ENCODE data around the gene KLK4.
"Not testable (repeated sequence)": the region's sequence is repeated elsewhere in the genome, so short reads cannot be mapped to it uniquely, and the experiment has no call there.

Gene KLK4

DNA sequence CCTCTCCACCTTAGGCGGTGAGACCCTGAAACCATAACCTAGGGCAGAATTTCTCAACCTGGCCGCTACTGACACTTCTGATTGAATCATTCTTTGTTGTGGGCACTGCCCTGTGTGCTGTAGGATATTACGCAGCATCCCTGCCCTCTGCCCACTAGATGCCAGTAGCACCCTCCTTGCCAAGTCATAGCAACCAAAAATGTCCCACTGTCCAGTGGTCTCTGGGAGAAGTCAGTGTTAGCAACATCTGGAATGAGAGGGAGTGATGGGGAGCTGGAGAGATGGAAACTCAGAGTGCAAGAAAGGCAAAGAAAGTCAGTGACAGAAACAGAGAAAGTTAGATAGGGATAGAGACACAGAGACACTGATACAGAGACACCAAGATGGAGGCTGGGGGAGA, 13.6 kb downstream of the KLK4 start:
- H3K27me3 ChIP-seq (ENCODE audit: insufficient read depth, poor library complexity, severe bottlenecking) = peaks cover 3% of the 10 kb centered on the region
- no peak overlapping the region for H3K27ac ChIP-seq (replicated peaks)
- no peak overlapping the region for H3K4me3 ChIP-seq (replicated peaks; ENCODE audit: insufficient read depth, low read length)
- TF ChIP-seq, protein P1, sequence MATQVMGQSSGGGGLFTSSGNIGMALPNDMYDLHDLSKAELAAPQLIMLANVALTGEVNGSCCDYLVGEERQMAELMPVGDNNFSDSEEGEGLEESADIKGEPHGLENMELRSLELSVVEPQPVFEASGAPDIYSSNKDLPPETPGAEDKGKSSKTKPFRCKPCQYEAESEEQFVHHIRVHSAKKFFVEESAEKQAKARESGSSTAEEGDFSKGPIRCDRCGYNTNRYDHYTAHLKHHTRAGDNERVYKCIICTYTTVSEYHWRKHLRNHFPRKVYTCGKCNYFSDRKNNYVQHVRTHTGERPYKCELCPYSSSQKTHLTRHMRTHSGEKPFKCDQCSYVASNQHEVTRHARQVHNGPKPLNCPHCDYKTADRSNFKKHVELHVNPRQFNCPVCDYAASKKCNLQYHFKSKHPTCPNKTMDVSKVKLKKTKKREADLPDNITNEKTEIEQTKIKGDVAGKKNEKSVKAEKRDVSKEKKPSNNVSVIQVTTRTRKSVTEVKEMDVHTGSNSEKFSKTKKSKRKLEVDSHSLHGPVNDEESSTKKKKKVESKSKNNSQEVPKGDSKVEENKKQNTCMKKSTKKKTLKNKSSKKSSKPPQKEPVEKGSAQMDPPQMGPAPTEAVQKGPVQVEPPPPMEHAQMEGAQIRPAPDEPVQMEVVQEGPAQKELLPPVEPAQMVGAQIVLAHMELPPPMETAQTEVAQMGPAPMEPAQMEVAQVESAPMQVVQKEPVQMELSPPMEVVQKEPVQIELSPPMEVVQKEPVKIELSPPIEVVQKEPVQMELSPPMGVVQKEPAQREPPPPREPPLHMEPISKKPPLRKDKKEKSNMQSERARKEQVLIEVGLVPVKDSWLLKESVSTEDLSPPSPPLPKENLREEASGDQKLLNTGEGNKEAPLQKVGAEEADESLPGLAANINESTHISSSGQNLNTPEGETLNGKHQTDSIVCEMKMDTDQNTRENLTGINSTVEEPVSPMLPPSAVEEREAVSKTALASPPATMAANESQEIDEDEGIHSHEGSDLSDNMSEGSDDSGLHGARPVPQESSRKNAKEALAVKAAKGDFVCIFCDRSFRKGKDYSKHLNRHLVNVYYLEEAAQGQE (IDR thresholded peaks at IDR 0.05; ENCODE audit: insufficient replicate concordance, low read depth) = no peak
- TF ChIP-seq GABPA (IDR thresholded peaks at IDR 0.05; ENCODE audit: low read depth) (no peak), SPI1 (IDR thresholded peaks at IDR 0.05; ENCODE audit: borderline replicate concordance, low read depth) (no peak), POLR2AphosphoS5 (IDR thresholded peaks at IDR 0.05; ENCODE audit: low read depth) (no peak)
- TF ChIP-seq, protein P2, sequence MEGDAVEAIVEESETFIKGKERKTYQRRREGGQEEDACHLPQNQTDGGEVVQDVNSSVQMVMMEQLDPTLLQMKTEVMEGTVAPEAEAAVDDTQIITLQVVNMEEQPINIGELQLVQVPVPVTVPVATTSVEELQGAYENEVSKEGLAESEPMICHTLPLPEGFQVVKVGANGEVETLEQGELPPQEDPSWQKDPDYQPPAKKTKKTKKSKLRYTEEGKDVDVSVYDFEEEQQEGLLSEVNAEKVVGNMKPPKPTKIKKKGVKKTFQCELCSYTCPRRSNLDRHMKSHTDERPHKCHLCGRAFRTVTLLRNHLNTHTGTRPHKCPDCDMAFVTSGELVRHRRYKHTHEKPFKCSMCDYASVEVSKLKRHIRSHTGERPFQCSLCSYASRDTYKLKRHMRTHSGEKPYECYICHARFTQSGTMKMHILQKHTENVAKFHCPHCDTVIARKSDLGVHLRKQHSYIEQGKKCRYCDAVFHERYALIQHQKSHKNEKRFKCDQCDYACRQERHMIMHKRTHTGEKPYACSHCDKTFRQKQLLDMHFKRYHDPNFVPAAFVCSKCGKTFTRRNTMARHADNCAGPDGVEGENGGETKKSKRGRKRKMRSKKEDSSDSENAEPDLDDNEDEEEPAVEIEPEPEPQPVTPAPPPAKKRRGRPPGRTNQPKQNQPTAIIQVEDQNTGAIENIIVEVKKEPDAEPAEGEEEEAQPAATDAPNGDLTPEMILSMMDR (IDR thresholded peaks at IDR 0.05; ENCODE audit: insufficient read depth, low read length) = no peak
- DNase-seq (ENCODE audit: low read depth in 1 of 2, low spot score in 1 of 2) = no peak

DNA sequence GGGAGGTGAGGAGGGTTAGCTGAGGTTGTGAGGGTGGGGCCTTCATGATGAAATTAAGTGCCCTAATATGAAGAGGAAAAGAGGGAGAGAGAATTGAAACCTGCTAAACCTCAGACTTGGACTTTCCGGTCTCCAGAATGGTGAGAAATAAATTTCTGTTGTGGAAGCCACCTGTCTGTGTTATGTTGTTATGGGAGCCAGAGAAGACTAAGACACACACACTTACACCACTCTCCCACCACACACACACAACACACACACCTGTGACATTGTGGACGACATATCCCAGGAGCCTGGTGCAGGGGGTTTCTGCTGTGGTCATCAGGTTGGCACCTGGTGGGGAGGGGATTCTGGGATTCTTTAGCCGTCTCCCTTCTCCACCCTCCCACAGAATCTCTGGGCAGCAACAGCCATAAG, 14.0 kb downstream of the KLK4 start:
- TF ChIP-seq SPI1 (IDR thresholded peaks at IDR 0.05; ENCODE audit: borderline replicate concordance, low read depth) (no peak), GABPA (IDR thresholded peaks at IDR 0.05; ENCODE audit: low read depth) (no peak)
- TF ChIP-seq, protein P2 (IDR thresholded peaks at IDR 0.05; ENCODE audit: insufficient read depth, low read length) = no peak
- no peak overlapping the region for H3K4me3 ChIP-seq (replicated peaks; ENCODE audit: insufficient read depth, low read length)
- no peak for DNase-seq (ENCODE audit: low read depth in 1 of 2, low spot score in 1 of 2)
- no peak overlapping the region for H3K27ac ChIP-seq (replicated peaks)
- H3K27me3 ChIP-seq (ENCODE audit: insufficient read depth, poor library complexity, severe bottlenecking) = peaks cover 3% of the 10 kb centered on the region

DNA sequence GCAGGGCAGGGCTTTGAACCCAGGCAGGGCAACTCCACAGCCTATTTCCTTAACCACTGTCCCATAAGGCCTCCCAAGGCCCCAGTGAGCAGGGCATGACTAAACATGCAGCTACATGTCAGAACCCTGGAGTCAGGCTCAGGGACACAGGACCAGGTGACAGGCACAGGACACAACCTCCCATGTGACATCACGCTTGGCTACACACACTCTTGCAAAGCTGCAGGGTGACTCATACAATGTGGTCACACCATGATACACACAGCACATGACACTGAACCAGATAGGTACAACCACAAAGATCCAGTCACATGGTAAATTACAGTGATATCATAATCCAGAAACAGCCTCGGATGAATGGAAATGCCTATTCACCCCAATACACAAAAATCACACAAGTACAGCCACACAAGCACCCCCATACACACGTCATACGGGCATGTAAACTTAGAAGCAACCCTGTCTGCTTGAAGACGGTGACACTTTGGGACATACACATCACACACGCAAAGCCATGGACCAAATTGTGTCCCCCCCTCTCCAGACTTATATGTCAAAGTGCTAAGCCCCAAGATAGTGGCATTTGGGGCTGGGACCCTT, 14.5 kb downstream of the KLK4 start:
- Histone ChIP-seq H3K4me3 (replicated peaks; ENCODE audit: insufficient read depth, low read length) (no peak overlapping the region), H3K27me3 (ENCODE audit: insufficient read depth, poor library complexity, severe bottlenecking) (peaks cover 3% of the 10 kb centered on the region), H3K27ac (replicated peaks) (no peak overlapping the region)
- DNase-seq (ENCODE audit: low read depth in 1 of 2, low spot score in 1 of 2) = no peak
- TF ChIP-seq GABPA (IDR thresholded peaks at IDR 0.05; ENCODE audit: low read depth) (no peak), POLR2AphosphoS5 (IDR thresholded peaks at IDR 0.05; ENCODE audit: low read depth) (no peak), SPI1 (IDR thresholded peaks at IDR 0.05; ENCODE audit: borderline replicate concordance, low read depth) (no peak)
- TF ChIP-seq, protein P1 (IDR thresholded peaks at IDR 0.05; ENCODE audit: insufficient replicate concordance, low read depth) = no peak
- TF ChIP-seq, protein P2 (IDR thresholded peaks at IDR 0.05; ENCODE audit: insufficient read depth, low read length) = no peak

DNA sequence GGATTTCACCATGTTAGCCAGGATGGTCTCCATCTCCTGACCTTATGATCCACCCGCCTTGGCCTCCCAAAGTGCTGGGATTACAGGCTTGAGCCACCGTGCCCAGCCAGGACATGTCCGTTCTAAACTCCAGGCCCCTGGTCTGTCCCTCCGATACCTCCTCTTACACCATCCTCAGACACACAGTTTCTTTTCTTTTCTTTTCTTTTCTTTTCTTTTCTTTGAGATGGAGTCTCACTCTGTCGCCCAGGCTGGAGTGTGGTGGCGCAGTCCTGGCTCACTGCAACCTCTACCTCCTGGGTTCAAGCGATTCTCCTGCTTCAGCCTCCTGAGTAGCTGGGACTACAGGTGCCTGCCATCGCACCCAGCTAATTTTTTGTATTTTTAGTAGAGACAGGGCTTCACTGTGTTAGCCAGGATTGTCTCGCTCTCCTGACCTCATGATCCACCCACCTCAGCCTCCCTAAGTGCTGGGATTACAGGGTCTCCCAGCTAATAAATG, 15.1 kb downstream of the KLK4 start:
- not testable (repeated sequence) for H3K27ac ChIP-seq (replicated peaks); H3K27me3 ChIP-seq (ENCODE audit: insufficient read depth, poor library complexity, severe bottlenecking); DNase-seq (ENCODE audit: low read depth in 1 of 2, low spot score in 1 of 2); H3K4me3 ChIP-seq (replicated peaks; ENCODE audit: insufficient read depth, low read length)

Data from HL-60 (cell line).